K562 (cell line): ENCODE data around the gene SAMM50. TPM values are rescaled to one million over a fixed set of nuclear protein-coding genes. Genes with fewer than 3 reads are reported as not detected.

Experiments used
- AFF4 ChIP-seq: sonication (generic); formaldehyde crosslinking; IDR thresholded peaks from 2 replicates; pipeline ENCODE4 v1.8.0; 2023; ENCODE audit warnings: mild to moderate bottlenecking, missing genetic modification reagents
- ARID1B ChIP-seq: fragments of 450-650 bp; IDR thresholded peaks from 2 replicates; pipeline ENCODE4 v1.6.1; 2016; ENCODE audit warnings: antibody characterized with exemption, mild to moderate bottlenecking, inconsistent platforms
- ARID4B ChIP-seq: sonication (generic); formaldehyde crosslinking; IDR thresholded peaks from 2 replicates; pipeline ENCODE4 v1.8.0; 2022; ENCODE audit warnings: mild to moderate bottlenecking, missing genetic modification reagents
- ATF2 ChIP-seq: sonication (generic); formaldehyde crosslinking; IDR thresholded peaks from 2 replicates; pipeline ENCODE4 v1.8.1; 2022; ENCODE audit warnings: missing genetic modification reagents
- BRD9 ChIP-seq: fragments of 450-650 bp; IDR thresholded peaks from 2 replicates; pipeline ENCODE4 v1.6.1; 2018; ENCODE audit warnings: low read depth; ENCODE audit not compliant: partially characterized antibody
- CTBP1 ChIP-seq: fragments of 450-650 bp; IDR thresholded peaks from 2 replicates; pipeline ENCODE4 v1.6.1; 2016; ENCODE audit warnings: borderline replicate concordance
- EZH2 ChIP-seq: IDR thresholded peaks from 2 replicates; pipeline ENCODE4 v1.6.1; 2012; ENCODE audit warnings: low read depth, mild to moderate bottlenecking, inconsistent platforms, low read length, borderline replicate concordance
- HDAC1 ChIP-seq, 2 experiments: fragments of 450-650 bp; IDR thresholded peaks; 2 replicates each; pipeline ENCODE4 v1.6.1; 2016 to 2017; ENCODE audit warnings: inconsistent platforms in 1 of 2, mild to moderate bottlenecking in 1 of 2, moderate library complexity in 1 of 2
- HIVEP1 ChIP-seq: fragments of 250-450 bp; sonication (Bioruptor Pico); IDR thresholded peaks from 2 replicates; pipeline ENCODE4 v1.4.0; 2020; ENCODE audit warnings: mild to moderate bottlenecking
- NELFE ChIP-seq: IDR thresholded peaks from 2 replicates; pipeline ENCODE4 v1.6.1; 2011; ENCODE audit warnings: mild to moderate bottlenecking; ENCODE audit not compliant: insufficient read depth, insufficient read length
- NFYB ChIP-seq: IDR thresholded peaks from 2 replicates; pipeline ENCODE4 v1.6.1; 2011; ENCODE audit warnings: mild to moderate bottlenecking, moderate library complexity; ENCODE audit not compliant: insufficient read length; ENCODE audit errors: extremely low read depth
- POLR2AphosphoS2 ChIP-seq: IDR thresholded peaks from 2 replicates; pipeline ENCODE4 v1.6.1; 2012; ENCODE audit warnings: low read length, improper control_type of control experiment
- SFPQ ChIP-seq: fragments of 200-400 bp; formaldehyde crosslinking; IDR thresholded peaks from 2 replicates; pipeline ENCODE4 v1.6.1; 2017; ENCODE audit warnings: mild to moderate bottlenecking, low read depth, low read length, moderate library complexity
- SIN3B ChIP-seq: fragments of 450-650 bp; IDR thresholded peaks from 2 replicates; pipeline ENCODE4 v1.6.1; 2017; ENCODE audit warnings: low read depth, mild to moderate bottlenecking, moderate library complexity
- TBP ChIP-seq: optimal IDR thresholded peaks from 2 replicates; pipeline ENCODE3; 2011; ENCODE audit warnings: low read depth, low read length, improper control_type of control experiment
- polyA plus RNA-seq, 8 experiments: library from polyadenylated mRNA; depleted of rRNA in 4 of 8; stranded (reverse) in 5 of 8; unstranded in 3 of 8; fragments of >200 nt; fragmentation: Nextera tagmentation in 2 of 8; fragmentation: Illumina TruSeq in 1 of 8; extraction: Ambion mirVana in 2 of 8; extraction: Trizol in 1 of 8; gene quantifications; 2 replicates each; pipeline versions ENCODE4 v1.2.1 to v1.2.3, GENCODE V29; 2011 to 2014; ENCODE audit warnings: inconsistent platforms in 1 of 8, missing spikeins in 1 of 8
- total RNA-seq, 7 experiments: library from RNA; depleted of rRNA in 6 of 7; stranded (reverse); fragments of >200 nt in 6 of 7; fragmentation: Illumina TruSeq in 2 of 7; extraction: Trizol in 2 of 7; gene quantifications; 2 replicates each; pipeline versions ENCODE4 v1.2.1 to v1.2.3, GENCODE V29; 2011 to 2021; ENCODE audit warnings: low replicate concordance in 1 of 7

The SAMM50 gene
- total and polyA plus RNA-seq, 9 of the 15 experiments (the other 6 are each of a cell fraction or from before 2014, with no cell fraction given): 14.6 to 49.3 (median 38.1) TPM

GRCh38 chr22:44023404-44024287 lies 68.4 kb downstream of the SAMM50 start (continued):
- TF ChIP-seq HIVEP1 (CRISPR knock-in tag) (0 out of 2 replicates have a peak, but pooled peaks have one; percentile 24), SFPQ (no peak), NFYB (no peak), ARID4B (CRISPR knock-in tag) (0 out of 2 replicates have a peak, but pooled peaks have one; percentile 29), BRD9 (no peak), AFF4 (CRISPR knock-in tag) (0 out of 2 replicates have a peak, but pooled peaks have one; percentile 61), POLR2AphosphoS2 (no peak), ATF2 (CRISPR knock-in tag) (no peak), EZH2 (no peak), TBP (peak; percentile 28), SIN3B (no peak), CTBP1 (0 out of 2 replicates have a peak, but pooled peaks have one; percentile 13), ARID1B (no peak), HDAC1 (IDR thresholded peaks at IDR 0.05) (peak in 1 of 2 experiments; percentile 85; a peak in 2 of 4 replicates), NELFE (no peak)
